HEK293T (cell line): ENCODE measurements around the gene BORCS5.
"Not testable (repeated sequence)": the region's sequence is repeated elsewhere in the genome, so short reads cannot be mapped to it uniquely, and the experiment has no call there.

Source experiments
- BHLHE40 ChIP-seq: fragments of 450-650 bp; IDR thresholded peaks from 2 replicates; pipeline ENCODE4 v1.6.1; 2016; ENCODE audit warnings: mild to moderate bottlenecking, moderate library complexity, borderline replicate concordance
- ELF4 ChIP-seq: fragments of 450-650 bp; IDR thresholded peaks from 2 replicates; pipeline ENCODE4 v1.6.1; 2017; ENCODE audit warnings: antibody characterized with exemption
- FOXA1 ChIP-seq: fragments of 450-650 bp; IDR thresholded peaks from 2 replicates; pipeline ENCODE4 v1.6.1; 2016; ENCODE audit warnings: mild to moderate bottlenecking
- FOXK2 ChIP-seq: fragments of 450-650 bp; IDR thresholded peaks from 2 replicates; pipeline ENCODE4 v1.6.1; 2016; ENCODE audit warnings: mild to moderate bottlenecking
- FOXM1 ChIP-seq: fragments of 450-650 bp; IDR thresholded peaks from 2 replicates; pipeline ENCODE4 v1.6.1; 2017; ENCODE audit warnings: mild to moderate bottlenecking, borderline replicate concordance
- LEF1 ChIP-seq: fragments of 450-650 bp; IDR thresholded peaks from 2 replicates; pipeline ENCODE4 v1.6.1; 2017; ENCODE audit warnings: mild to moderate bottlenecking, borderline replicate concordance
- NFRKB ChIP-seq: fragments of 450-650 bp; IDR thresholded peaks from 2 replicates; pipeline ENCODE4 v1.6.1; 2016; ENCODE audit warnings: mild to moderate bottlenecking, moderate library complexity
- PKNOX1 ChIP-seq: fragments of 450-650 bp; IDR thresholded peaks from 2 replicates; pipeline ENCODE4 v1.6.1; 2016
- SP1 ChIP-seq: fragments of 450-650 bp; IDR thresholded peaks from 2 replicates; pipeline ENCODE4 v1.6.1; 2017
- SUZ12 ChIP-seq: fragments of 450-650 bp; IDR thresholded peaks from 2 replicates; pipeline ENCODE4 v1.6.1; 2016; ENCODE audit warnings: mild to moderate bottlenecking
- TARDBP ChIP-seq: fragments of 450-650 bp; IDR thresholded peaks from 2 replicates; pipeline ENCODE4 v1.6.1; 2016
- ZNF384 ChIP-seq: fragments of 450-650 bp; IDR thresholded peaks from 2 replicates; pipeline ENCODE4 v1.6.1; 2016

- not testable (repeated sequence) for TF ChIP-seq TARDBP, PKNOX1, SP1, FOXA1, FOXK2, FOXM1, ZNF384, BHLHE40, ELF4, NFRKB, SUZ12, LEF1
Measured at GRCh38 chr12:12502130-12502814, 145.4 kb downstream of the BORCS5 start.
